Neural progenitor cell (in vitro differentiated cells): ENCODE results near the gene KIRREL3.

Experiments used
- CTCF ChIP-seq: fragments of 200-600 bp; sonication (generic); IDR thresholded peaks from 2 replicates; pipeline ENCODE4 v1.5.1; 2017; ENCODE audit warnings: antibody characterized with exemption, mild to moderate bottlenecking
- EZH2 ChIP-seq: fragments of 200-600 bp; sonication (generic); IDR thresholded peaks from 2 replicates; pipeline ENCODE4 v1.6.1; 2017; ENCODE audit warnings: antibody characterized with exemption, mild to moderate bottlenecking, moderate library complexity
- EZH2phosphoT487 ChIP-seq: fragments of 200-600 bp; sonication (generic); IDR thresholded peaks from 2 replicates; pipeline ENCODE4 v1.6.1; 2017; ENCODE audit warnings: antibody characterized with exemption

DNA sequence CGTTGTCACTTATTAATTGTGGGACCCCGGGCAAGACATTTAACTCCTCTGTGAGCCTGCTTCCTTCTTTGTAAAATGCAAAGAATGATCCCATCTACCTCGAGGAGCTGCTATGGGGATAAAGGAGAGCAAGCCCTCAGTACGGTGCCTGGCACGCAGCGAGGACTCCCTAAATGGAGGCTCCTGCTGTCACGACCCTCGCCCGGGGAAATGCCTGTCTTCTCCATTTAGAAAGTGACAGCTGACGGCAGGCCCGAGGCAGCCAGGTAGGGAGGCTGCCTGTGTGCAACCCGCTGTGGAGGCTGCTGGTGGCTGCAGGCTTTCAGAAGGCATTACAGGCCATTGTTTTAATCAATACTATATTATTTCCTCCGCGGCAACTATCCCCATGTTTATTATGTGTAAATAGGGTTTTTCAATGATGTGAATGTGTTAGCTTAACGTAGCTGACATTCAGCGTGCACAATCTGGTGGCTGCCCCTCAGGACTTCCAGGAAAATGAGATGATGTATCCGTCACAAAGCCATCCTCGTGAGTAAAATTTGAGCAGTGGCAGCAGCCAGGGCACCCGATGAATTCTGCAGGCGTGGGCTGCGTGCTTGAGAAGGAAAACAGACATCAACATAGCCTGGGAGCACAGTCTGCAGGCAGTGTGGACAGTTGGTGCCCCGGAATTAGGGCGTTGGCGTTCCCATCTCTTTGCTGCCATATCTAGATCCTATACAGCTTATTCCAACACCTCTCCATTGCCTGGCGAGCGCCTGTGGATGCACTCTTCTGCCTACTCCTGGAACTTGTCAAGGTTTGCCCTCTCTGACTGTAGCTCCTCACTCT, 416.8 kb downstream of the KIRREL3 start:
- TF ChIP-seq EZH2: no peak
- TF ChIP-seq CTCF: no peak
- TF ChIP-seq EZH2phosphoT487: no peak
